ENCODE measurements around the gene KIFAP3. TPM values are rescaled to one million over a fixed set of nuclear protein-coding genes. Genes with fewer than 3 reads are reported as not detected.

KIFAP3 gene
- total RNA-seq, 2 experiments from 2014 or later, result 10.5 to 12.5 TPM

GRCh38 chr1:169931795-169932231, 142.7 kb downstream of the KIFAP3 start:
- TF ChIP-seq EZH2phosphoT487 (IDR thresholded peaks at IDR 0.05; ENCODE audit: borderline replicate concordance, low read depth, low read length) (no peak), CTCF (conservative IDR thresholded peaks at IDR 0.05; ENCODE audit: low read length) (no peak)
- H3K9me2 ChIP-seq (ENCODE audit: insufficient read depth, low read length), result no peaks in the 10 kb centered on the region
- no peaks in the 10 kb centered on the region for H3K9me3 ChIP-seq (ENCODE audit: low read length)
- POLR2A ChIA-PET, result no interaction called here
- BruUV-seq (replicated peaks), result no TSS peak
- H2AFZ ChIP-seq (ENCODE audit: low read length), result no peak overlapping the region
- H3K27ac ChIP-seq (ENCODE audit: low read depth, low read length, poor library complexity, severe bottlenecking), result no peak overlapping the region
- no peak overlapping the region for H3K4me2 ChIP-seq (ENCODE audit: low read length)
- no peaks in the 10 kb centered on the region for H3K79me2 ChIP-seq (ENCODE audit: insufficient read depth, low read depth, low read length)
- intact Hi-C loops (cut with micrococcal nuclease; ENCODE audit: unreplicated experiment), result no loop called here
- H4K20me1 ChIP-seq (ENCODE audit: insufficient read depth, low read length), result no peaks in the 10 kb centered on the region
- H3K4me1 ChIP-seq (ENCODE audit: insufficient read depth, low read length, poor library complexity, severe bottlenecking), result no peaks in the 10 kb centered on the region
- DNase-seq (ENCODE audit: low spot score), result no peak
- no peaks in the 10 kb centered on the region for H3K36me3 ChIP-seq (ENCODE audit: insufficient read depth, low read length)
- CTCF ChIA-PET (ENCODE audit: unreplicated experiment), result no interaction called here
- H3K4me3 ChIP-seq (ENCODE audit: low read depth, low read length, poor library complexity, severe bottlenecking), result no peak overlapping the region

GRCh38 chr1:169929210-169929526, 145.3 kb downstream of the KIFAP3 start:
- no peak overlapping the region for H3K4me3 ChIP-seq (ENCODE audit: low read depth, low read length, poor library complexity, severe bottlenecking)
- no peak overlapping the region for H2AFZ ChIP-seq (ENCODE audit: low read length)
- H3K4me2 ChIP-seq (ENCODE audit: low read length), result no peak overlapping the region
- no peaks in the 10 kb centered on the region for H3K36me3 ChIP-seq (ENCODE audit: insufficient read depth, low read length)
- no peak overlapping the region for H3K27ac ChIP-seq (ENCODE audit: low read depth, low read length, poor library complexity, severe bottlenecking)
- no peaks in the 10 kb centered on the region for H3K9me3 ChIP-seq (ENCODE audit: low read length)
- intact Hi-C loops (cut with micrococcal nuclease; ENCODE audit: unreplicated experiment), result no loop called here
- TF ChIP-seq EZH2phosphoT487 (IDR thresholded peaks at IDR 0.05; ENCODE audit: borderline replicate concordance, low read depth, low read length), result no peak
- no peak; the same call in 1 of the 2 replicates for TF ChIP-seq CTCF (conservative IDR thresholded peaks at IDR 0.05; ENCODE audit: low read length)
- ChIA-PET CTCF (ENCODE audit: unreplicated experiment) (no interaction called here), POLR2A (interaction anchor here (0.7 kb wide), 1 partner anchor 447 kb away, joined by 5 read pairs; no protein-coding TSS in a partner anchor)
- H3K4me1 ChIP-seq (ENCODE audit: insufficient read depth, low read length, poor library complexity, severe bottlenecking), result no peaks in the 10 kb centered on the region
- BruUV-seq (replicated peaks), result no TSS peak
- DNase-seq (ENCODE audit: low spot score), result no peak
- no peaks in the 10 kb centered on the region for H3K9me2 ChIP-seq (ENCODE audit: insufficient read depth, low read length)
- no peaks in the 10 kb centered on the region for H4K20me1 ChIP-seq (ENCODE audit: insufficient read depth, low read length)
- no peaks in the 10 kb centered on the region for H3K79me2 ChIP-seq (ENCODE audit: insufficient read depth, low read depth, low read length)

GRCh38 chr1:169928438-169929209, 145.9 kb downstream of the KIFAP3 start:
- peak; percentile 56 for DNase-seq (ENCODE audit: low spot score)

More at GRCh38 chr1:169928438-169929209, 145.9 kb downstream of the KIFAP3 start:
- intact Hi-C loops (cut with micrococcal nuclease; ENCODE audit: unreplicated experiment), result no loop called here
- Histone ChIP-seq H4K20me1 (ENCODE audit: insufficient read depth, low read length) (no peaks in the 10 kb centered on the region), H3K36me3 (ENCODE audit: insufficient read depth, low read length) (no peaks in the 10 kb centered on the region), H3K4me3 (ENCODE audit: low read depth, low read length, poor library complexity, severe bottlenecking) (no peak overlapping the region), H3K9me3 (ENCODE audit: low read length) (no peaks in the 10 kb centered on the region), H3K79me2 (ENCODE audit: insufficient read depth, low read depth, low read length) (no peaks in the 10 kb centered on the region), H3K4me1 (ENCODE audit: insufficient read depth, low read length, poor library complexity, severe bottlenecking) (no peaks in the 10 kb centered on the region), H3K27ac (ENCODE audit: low read depth, low read length, poor library complexity, severe bottlenecking) (no peak overlapping the region), H2AFZ (ENCODE audit: low read length) (no peak overlapping the region), H3K9me2 (ENCODE audit: insufficient read depth, low read length) (no peaks in the 10 kb centered on the region), H3K4me2 (ENCODE audit: low read length) (no peak overlapping the region)
- TF ChIP-seq EZH2phosphoT487 (IDR thresholded peaks at IDR 0.05; ENCODE audit: borderline replicate concordance, low read depth, low read length), result no peak
- TF ChIP-seq CTCF (conservative IDR thresholded peaks at IDR 0.05; ENCODE audit: low read length), result peak; percentile 92
- ChIA-PET POLR2A (interaction anchor here (0.7 kb wide), 1 partner anchor 447 kb away, joined by 5 read pairs; no protein-coding TSS in a partner anchor), CTCF (ENCODE audit: unreplicated experiment) (no interaction called here)
- BruUV-seq (replicated peaks), result no TSS peak

All from OCI-LY7 (cell line).